HFF-Myc (cell line): Measurements from ENCODE around the gene FBLIM1.

Experiments
- DNase-seq: peaks from one replicate; pipeline ENCODE4 v3.0.0-alpha.2; 2011; ENCODE audit warnings: low read depth; ENCODE audit errors: extremely low read depth
- H3K4me3 ChIP-seq: replicated peaks from 2 replicates; pipeline ENCODE4 v1.5.1; 2011; ENCODE audit warnings: low read depth, mild to moderate bottlenecking, control low read depth, low read length
- TF ChIP-seq, protein P1 (sequence below): IDR thresholded peaks from 2 replicates; pipeline ENCODE4 v1.5.1; 2012; ENCODE audit warnings: mild to moderate bottlenecking, low read depth, low read length, control low read depth; ENCODE audit errors: missing control alignments

FBLIM1 gene

DNA sequence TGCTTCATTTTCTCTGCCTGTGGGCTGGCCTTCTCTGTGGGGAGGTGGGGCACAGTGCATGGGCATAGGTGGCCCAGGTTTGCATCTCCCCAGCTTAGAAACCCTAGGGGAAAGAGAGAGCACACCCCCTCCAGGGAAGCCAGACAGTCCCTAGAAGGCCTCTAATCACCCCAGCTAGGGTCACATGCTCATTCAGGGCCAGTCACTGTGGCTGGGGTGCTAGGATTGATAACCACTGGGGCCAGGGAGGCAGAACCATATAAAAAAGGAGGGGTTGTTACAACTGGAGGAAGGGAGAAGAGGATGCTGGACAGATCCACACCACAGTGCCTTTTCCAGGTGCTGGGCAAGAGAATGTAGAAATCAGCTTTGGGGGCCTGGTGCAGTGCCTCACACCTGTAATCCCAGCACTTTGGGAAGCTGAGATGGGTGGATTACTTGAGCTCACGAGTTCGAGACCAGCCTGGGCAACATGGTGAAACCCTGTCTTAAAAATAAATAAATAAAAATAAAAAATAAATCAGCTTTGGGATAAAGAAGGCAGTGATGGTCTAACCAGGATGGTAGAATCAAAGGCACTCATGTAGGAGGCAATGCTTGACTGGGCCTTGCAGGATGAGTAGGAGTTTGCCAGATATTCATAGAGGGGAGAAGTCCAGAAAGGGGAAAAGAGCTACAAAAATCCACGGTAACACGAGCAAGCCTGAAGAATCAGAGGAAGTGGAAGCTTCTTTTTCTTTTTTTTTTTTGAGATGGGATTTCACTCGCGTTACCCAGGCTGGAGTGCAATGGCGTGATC lies 19.5 kb downstream of the FBLIM1 start:
- TF ChIP-seq, protein P1, sequence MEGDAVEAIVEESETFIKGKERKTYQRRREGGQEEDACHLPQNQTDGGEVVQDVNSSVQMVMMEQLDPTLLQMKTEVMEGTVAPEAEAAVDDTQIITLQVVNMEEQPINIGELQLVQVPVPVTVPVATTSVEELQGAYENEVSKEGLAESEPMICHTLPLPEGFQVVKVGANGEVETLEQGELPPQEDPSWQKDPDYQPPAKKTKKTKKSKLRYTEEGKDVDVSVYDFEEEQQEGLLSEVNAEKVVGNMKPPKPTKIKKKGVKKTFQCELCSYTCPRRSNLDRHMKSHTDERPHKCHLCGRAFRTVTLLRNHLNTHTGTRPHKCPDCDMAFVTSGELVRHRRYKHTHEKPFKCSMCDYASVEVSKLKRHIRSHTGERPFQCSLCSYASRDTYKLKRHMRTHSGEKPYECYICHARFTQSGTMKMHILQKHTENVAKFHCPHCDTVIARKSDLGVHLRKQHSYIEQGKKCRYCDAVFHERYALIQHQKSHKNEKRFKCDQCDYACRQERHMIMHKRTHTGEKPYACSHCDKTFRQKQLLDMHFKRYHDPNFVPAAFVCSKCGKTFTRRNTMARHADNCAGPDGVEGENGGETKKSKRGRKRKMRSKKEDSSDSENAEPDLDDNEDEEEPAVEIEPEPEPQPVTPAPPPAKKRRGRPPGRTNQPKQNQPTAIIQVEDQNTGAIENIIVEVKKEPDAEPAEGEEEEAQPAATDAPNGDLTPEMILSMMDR = no peak
- no peak for DNase-seq
- H3K4me3 ChIP-seq = no peak overlapping the region

DNA sequence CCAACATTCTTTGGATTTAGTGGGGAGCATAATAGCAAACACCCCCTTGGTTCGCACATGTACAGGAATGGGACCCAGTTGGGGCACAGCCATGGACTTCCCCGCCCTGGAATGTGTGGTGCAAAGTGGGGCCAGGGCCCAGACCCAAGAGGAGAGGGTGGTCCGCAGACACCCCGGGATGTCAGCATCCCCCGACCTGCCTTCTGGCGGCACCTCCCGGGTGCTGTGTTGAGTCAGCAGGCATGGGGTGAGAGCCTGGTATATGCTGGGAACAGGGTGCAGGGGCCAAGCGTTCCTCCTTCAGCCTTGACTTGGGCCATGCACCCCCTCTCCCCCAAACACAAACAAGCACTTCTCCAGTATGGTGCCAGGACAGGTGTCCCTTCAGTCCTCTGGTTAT lies 27.1 kb downstream of the FBLIM1 start:
- no peak overlapping the region for H3K4me3 ChIP-seq
- no peak for DNase-seq
- TF ChIP-seq, protein P1 = no peak

DNA sequence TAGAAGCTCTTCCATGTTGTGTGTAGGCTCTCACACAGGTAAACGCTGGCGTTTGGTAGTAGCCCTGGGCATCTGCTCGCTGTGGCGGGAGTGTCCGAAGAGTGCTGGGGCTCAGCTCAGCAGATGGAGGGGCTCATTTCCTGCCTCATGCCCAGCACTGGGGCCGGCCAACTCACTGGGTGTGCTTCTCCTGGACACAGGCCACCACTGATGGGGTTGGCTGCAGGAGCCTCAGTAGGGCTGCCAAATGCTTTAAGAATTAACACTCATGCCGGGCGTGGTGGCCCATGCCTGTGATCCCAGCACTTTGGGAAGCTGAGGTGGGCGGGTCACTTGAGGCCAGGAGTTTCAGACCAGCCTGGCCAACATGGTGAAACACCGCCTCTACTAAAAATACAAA lies 28.0 kb downstream of the FBLIM1 start:
- H3K4me3 ChIP-seq = no peak overlapping the region
- TF ChIP-seq, protein P1 = no peak
- DNase-seq = no peak

DNA sequence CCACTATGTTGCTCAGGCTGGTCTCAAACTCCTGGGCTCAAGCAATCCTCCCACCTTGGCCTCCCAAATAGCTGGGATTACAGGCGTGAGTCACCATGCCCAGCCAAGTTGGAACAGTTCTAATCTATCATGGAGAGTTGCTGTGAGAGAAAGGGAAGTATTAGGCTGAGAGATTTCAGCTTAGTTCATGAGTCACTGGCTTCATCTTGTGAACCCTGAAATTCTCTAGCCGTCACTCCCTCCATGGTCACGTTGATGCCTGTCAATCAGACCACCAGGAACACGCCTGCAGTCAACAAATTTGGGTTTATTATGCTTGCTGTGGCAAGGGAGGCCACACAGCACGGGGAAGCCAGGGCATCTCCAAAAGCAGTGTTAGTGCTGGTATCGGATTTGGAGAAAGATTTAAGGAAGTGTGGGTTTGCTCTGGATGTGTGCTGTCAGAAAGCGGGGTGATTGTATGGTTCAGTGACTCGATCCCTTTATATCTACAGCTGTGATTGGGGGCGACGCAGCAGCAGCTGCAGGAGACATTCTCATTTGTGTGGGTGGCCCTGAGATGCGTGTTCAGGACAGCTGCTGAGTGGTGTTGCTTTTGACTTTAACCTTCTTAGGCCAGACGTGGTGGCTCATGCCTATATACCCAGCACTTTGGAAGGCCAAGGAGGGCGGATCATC lies 30.2 kb downstream of the FBLIM1 start:
- no peak overlapping the region for H3K4me3 ChIP-seq
- no peak for DNase-seq
- TF ChIP-seq, protein P1 = no peak

DNA sequence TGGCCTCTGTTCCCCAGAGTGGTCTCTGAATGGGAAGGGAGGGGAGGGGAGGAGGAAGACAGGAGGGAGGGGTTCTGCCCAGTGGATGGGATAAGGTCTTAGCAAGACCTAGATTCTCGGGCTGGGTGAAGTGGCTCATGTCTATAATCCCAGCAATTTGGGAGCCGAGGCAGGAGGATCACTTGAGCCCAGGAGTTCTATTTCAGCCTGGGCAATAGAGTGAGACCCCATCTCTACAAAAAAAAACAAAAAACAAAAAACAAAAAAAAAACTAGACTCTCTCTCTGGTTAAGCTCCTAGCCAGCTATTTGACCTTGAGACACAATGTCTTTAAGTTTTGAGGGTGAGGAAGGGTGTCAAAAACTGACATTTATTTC lies 37.5 kb downstream of the FBLIM1 start:
- TF ChIP-seq, protein P1 = no peak
- no peak for DNase-seq
- no peak overlapping the region for H3K4me3 ChIP-seq

DNA sequence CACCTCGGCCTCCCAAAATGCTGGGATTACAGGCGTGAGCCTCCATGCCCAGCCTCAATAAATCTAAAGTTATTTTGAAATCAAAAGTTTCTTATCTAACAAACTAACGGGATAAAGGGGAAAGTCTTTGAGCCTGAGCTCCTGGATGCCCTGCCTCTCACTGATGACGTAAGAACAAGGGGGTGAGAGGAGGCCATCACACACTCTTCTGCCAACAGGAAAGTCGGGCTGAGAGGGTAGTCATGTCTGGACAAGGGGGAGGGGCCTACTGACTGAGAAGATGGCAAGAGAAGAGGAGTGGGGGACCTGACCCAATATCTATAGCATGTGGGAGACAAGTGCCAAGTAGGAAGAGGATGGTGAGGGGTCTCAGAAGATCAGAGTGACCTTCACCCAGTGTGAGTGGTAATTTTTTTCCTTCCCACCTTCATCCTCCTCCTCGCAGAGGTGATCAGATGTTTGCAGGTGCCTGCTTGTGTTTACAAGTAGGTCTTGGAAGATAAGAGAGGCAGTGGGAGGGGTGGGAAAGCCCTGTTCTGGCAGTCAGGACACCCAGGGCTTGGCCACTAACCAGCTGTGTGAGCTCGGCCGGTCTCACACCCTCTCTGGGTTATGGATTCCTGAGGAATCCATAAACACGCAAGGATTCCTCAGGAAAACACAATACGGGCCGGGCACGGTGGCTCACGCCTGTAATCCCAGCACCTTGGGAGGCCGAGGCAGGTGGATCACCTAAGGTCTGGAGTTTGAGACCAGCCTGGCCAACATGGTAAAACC lies 39.2 kb downstream of the FBLIM1 start:
- H3K4me3 ChIP-seq = no peak overlapping the region
- TF ChIP-seq, protein P1 = no peak
- DNase-seq = no peak
